ENCODE results near the gene BPIFA1.

BPIFA1 gene

GRCh38 chr20:33267701-33268100 is 31.9 kb downstream of the BPIFA1 start:
- H3K4me1 ChIP-seq = no peaks in the 10 kb centered on the region
- H3K4me3 ChIP-seq (ENCODE audit: low read depth, low read length) = no peak overlapping the region
- H3K36me3 ChIP-seq = no peaks in the 10 kb centered on the region
- no peak for TF ChIP-seq CTCF (IDR thresholded peaks at IDR 0.05; ENCODE audit: low read depth, low read length)
- H3K9me3 ChIP-seq = no peaks in the 10 kb centered on the region; the same call in 1 of the 2 replicates
- no peak for DNase-seq
- H3K27me3 ChIP-seq = no peaks in the 10 kb centered on the region; the same call in 1 of the 2 replicates

GRCh38 chr20:33272155-33272873 is 36.5 kb downstream of the BPIFA1 start:
- no peak for DNase-seq
- H3K36me3 ChIP-seq = no peaks in the 10 kb centered on the region
- no peaks in the 10 kb centered on the region; the same call in 1 of the 2 replicates for H3K27me3 ChIP-seq

GRCh38 chr20:33273117-33273851 is 37.5 kb downstream of the BPIFA1 start:
- H3K4me3 ChIP-seq (ENCODE audit: low read depth, low read length) = no peak overlapping the region
- DNase-seq = no peak

More at GRCh38 chr20:33272155-33272873, 36.5 kb downstream of the BPIFA1 start:
- no peak for TF ChIP-seq CTCF (IDR thresholded peaks at IDR 0.05; ENCODE audit: low read depth, low read length)
- Histone ChIP-seq H3K4me3 (ENCODE audit: low read depth, low read length) (no peak overlapping the region), H3K4me1 (peaks cover 3% of the 10 kb centered on the region), H3K9me3 (no peaks in the 10 kb centered on the region; the same call in 1 of the 2 replicates)

GRCh38 chr20:33275215-33275614 is 39.4 kb downstream of the BPIFA1 start:
- Histone ChIP-seq H3K27me3 (no peaks in the 10 kb centered on the region), H3K4me1 (peaks cover 23% of the 10 kb centered on the region), H3K4me3 (ENCODE audit: low read depth, low read length) (no peak overlapping the region), H3K9me3 (no peaks in the 10 kb centered on the region; the same call in 1 of the 2 replicates), H3K36me3 (no peaks in the 10 kb centered on the region)
- DNase-seq = no peak
- TF ChIP-seq CTCF (IDR thresholded peaks at IDR 0.05; ENCODE audit: low read depth, low read length) = no peak

More at GRCh38 chr20:33273117-33273851, 37.5 kb downstream of the BPIFA1 start:
- no peak for TF ChIP-seq CTCF (IDR thresholded peaks at IDR 0.05; ENCODE audit: low read depth, low read length)
- H3K4me1 ChIP-seq = peaks cover 13% of the 10 kb centered on the region
- no peaks in the 10 kb centered on the region for H3K36me3 ChIP-seq
- H3K9me3 ChIP-seq = no peaks in the 10 kb centered on the region; the same call in 1 of the 2 replicates
- no peaks in the 10 kb centered on the region for H3K27me3 ChIP-seq

GRCh38 chr20:33275871-33276270 is 40.1 kb downstream of the BPIFA1 start:
- no peaks in the 10 kb centered on the region for H3K36me3 ChIP-seq
- H3K27me3 ChIP-seq = no peaks in the 10 kb centered on the region
- H3K9me3 ChIP-seq = no peaks in the 10 kb centered on the region; the same call in 1 of the 2 replicates
- no peak for TF ChIP-seq CTCF (IDR thresholded peaks at IDR 0.05; ENCODE audit: low read depth, low read length)
- DNase-seq = no peak
- H3K4me1 ChIP-seq = peaks cover 23% of the 10 kb centered on the region
- H3K4me3 ChIP-seq (ENCODE audit: low read depth, low read length) = no peak overlapping the region

Measured in BE2C (cell line).